Measurements from ENCODE around the gene BEAN1.
A peak's percentile ranks its signal among the peaks of the same experiment; 100 is the strongest.

BEAN1 gene

DNA sequence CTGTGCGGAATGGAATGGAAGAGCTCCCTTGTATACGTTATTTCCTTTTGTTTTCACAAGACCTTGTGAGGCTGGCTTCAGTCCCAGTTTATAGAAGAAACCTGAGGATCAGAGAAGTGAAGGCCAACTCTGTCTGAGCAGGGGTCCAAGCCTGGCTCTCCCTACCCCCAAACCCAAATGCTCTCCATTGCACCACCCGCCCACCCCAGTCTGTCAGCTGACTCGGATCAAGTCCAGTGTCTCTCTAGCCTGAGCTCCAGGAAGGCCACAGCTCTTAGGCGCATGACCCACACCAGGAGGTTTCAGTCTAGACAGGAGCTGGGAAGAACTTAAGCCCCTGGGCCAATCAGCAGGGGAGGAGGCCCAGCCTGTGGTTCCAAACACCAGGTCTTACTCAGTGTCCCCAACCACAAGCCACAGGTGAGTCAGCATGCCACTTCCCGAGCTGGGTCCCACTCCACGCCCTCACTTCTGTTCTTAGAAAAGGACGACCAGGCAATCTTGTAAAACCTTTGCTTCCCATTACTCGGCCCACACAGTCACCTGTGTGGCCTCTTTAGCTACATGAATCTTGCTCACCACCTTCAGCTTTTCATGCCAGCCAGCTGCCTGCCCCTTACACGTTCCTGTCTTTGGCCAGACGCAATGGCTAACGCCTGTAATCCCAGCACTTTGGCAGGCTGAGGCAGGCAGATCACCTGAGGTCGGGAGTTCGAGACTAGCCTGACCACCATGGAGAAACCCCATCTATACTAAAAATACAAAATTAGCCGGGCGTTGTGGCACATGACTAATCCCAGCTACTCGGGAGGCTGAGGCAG, 95.1 kb downstream of the BEAN1 start:
- DNase-seq (ENCODE audit: low read depth, low spot score) = peak; percentile 86

DNA sequence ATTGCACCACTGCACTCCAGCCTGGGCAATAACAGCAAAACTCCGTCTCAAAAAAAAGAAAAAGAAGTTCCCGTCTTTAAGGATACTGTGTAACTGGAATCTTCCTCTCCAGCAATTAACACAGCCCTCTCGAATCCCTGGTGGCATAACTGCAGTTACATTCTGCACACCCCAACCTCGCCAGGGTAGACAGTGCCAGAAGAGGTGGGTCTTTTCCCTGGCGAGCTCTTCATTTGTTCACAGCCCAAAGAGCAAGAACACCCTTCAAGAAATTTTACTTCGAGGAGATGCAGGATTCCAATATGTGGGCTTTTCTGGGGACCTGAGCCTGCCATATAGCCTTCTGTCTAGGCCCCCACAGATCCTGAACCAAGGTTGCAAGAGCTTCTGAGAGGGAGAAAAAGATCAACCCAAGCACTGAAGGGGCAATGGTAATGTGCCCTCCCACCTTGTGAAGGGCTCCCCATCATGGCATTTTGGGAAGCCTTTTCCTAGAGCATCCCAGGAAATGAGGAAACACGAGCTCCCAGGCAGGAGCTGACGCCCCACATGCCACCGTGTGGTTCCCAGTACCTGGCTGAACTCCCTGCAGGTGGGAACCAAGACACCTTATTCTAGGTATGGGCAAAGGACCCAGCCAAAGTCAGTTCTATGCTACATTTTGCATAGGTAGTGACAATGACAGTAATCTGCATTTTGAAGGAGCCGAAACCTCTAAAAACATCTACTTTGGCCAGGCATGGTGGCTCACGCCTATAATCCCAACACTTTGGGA, 95.9 kb downstream of the BEAN1 start:
- DNase-seq (ENCODE audit: low read depth, low spot score) = no peak

GRCh38 chr16:66523861-66524354, 96.8 kb downstream of the BEAN1 start:
- DNase-seq (ENCODE audit: low read depth, low spot score) = no peak

DNA sequence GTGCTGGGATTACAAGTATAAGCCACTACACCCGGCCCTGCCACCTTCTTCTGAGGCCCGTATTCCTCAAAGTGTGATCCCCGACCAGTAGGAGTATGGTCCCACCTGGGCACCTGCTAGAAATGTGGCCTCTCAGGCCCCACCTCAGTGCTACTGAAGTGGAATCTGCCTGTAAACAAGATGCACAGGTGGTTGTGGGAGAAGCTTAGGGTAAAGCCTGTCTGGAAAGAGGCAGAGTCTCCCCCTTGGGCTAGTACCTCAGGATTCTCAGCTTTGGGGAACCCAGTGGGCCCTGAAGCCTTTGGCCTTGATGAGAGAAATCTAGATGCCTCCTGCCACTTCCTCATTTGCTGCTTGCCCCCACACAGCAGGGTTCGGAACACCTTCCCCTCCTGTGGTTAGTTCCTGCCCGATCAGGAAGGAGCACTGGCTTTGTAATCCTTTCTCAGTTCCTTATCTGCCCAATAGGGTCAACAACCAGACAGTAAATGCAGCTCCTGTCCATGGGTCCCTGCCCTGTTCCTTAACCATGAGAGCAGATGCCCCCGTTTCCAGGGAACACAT, 97.6 kb downstream of the BEAN1 start:
- no peak for DNase-seq (ENCODE audit: low read depth, low spot score)

DNA sequence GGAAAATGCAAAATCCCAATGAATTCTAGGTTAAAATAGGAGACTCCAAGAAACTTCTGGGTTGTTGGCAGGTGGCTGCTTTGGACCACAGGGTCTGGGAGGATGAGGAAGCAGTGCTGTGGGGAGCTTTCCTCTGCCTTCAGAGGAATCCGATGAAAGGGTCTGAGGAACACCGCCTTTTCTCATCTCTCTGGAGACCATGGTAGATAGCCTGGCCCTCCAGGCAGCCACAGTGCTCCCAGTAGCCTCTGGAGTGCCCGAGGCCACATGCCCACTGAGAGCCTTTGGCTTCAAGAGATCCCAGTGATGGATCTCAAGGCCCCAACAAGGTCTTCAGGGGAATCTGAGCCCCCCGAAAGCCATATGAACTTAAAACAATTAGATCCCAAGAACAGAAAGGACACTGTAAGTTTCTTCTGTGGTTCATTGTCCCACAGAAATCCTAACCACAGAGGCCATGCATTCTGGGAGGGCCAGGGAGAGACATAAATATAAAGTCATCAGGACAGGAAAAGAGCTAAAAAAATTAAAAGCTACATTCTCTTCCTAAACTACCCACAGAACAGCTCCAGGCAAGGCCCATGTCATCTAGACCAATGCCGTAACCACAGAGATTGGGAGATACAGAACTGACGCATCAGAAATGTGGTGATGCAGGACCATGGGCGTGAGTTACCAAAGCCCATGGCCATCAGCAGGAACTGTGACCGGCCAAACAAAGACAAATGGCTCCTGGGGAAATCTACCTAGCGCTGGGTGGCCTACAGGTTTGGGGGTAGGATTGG, 98.5 kb downstream of the BEAN1 start:
- DNase-seq (ENCODE audit: low read depth, low spot score) = no peak

DNA sequence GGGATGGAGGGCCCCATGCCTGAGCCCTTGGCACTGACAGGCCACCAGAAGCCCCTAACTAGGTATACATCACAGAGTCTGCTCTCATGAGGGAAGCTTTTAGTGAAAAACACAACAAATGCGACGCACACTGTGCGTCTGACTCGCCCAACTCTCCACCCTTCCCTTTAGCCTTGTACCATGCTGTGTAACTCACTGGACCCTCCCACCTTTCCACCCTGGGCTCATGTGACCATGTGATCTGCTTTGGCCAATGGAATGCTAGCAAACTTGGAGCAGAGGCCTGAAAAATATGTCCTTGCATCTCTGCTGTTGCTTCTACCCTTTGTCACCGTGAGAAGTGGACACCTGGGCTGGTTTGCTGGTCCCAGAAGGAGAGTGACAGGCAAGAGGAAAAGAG, 101.2 kb downstream of the BEAN1 start:
- no peak for DNase-seq (ENCODE audit: low read depth, low spot score)

DNA sequence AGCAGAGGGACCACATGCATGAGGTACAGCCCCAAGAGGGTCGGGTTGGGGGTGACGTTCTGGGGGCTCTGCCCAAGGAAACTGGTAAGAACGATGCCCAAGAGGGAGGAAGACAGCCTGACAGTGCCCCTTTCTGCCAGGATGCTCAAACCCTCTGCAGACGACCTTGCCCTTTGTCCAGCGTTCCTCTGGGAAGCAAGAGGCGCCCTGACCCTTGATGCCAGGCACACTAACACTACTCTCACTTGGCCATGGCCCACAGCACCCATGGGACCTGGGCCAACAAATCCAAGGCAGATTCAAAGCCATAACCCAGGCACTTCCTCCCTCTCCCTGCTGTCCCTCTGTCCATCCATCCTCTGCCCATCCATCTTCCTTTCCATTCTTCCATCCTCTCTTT, 102.4 kb downstream of the BEAN1 start:
- DNase-seq (ENCODE audit: low read depth, low spot score) = no peak

Data from activated naive CD8-positive, alpha-beta T cell treated with anti-CD3 and anti-CD28 coated beads, Interleukin-2, amount 50 U/mL, for 16 hours (primary cell).